EH (cell line): ENCODE data around the gene SLC17A8.
"Not testable (repeated sequence)": the region's sequence is repeated elsewhere in the genome, so short reads cannot be mapped to it uniquely, and the experiment has no call there.

ENCODE experiments used
- DNase-seq: peaks from one replicate; pipeline ENCODE4 v3.0.0-alpha.2; 2015; ENCODE audit warnings: low read depth

SLC17A8 gene

DNA sequence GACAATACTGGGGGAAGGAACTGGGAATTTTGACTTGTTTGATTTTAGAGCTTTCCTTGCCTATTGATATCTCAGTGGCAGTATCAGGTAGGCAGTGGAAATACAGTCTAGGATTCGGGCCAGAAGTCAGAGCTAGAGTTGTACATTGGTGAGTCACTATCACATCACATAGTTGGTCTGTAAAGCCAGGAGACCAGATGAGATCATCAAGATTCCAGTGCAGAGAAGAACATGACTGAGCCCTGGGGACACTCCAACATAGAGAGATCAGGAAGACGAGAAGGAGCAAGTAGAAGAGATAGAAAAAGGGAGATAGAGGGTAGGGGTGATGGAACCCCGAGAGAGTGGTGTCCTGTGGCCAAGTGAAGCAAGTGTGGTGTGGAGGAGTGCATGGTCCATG is 70.2 kb downstream of the SLC17A8 start:
- peak; percentile 76 for DNase-seq

DNA sequence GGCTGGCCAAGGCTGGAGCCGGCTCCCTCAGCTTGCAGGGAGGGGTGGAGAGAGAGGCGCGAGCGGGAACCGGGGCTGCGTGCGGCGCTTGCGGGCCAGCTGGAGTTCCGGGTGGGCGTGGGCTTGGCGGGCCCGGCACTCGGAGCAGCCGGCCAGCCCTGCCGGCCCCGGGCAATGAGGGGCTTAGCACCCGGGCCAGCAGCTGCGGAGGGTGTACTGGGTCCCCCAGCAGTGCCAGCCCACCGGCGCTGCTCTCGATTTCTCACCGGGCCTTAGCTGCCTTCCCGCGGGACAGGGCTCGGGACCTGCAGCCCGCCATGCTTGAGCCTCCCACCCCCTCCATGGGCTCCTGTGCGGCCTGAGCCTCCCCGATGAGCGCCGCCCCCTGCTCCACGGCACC is 73.4 kb downstream of the SLC17A8 start:
- DNase-seq: not testable (repeated sequence)

DNA sequence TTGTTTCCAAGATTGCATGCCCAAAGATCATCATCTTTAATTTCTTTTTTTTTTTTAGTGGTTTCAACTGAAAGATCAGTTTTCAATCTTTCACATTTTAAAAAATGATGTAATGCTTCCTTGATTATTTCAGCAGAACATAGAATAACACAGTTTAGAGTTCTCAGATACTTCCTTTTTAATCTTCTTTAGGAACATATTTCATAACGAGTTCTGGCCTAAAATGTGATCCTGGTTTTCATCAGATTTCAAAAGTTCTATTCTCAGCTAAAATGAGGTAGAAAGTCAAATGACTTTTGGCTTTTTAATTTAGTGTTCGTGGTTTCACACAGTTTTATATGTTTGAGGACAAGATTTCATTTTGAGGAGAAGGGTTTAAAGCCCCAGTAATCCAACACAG is 76.8 kb downstream of the SLC17A8 start:
- no peak for DNase-seq

DNA sequence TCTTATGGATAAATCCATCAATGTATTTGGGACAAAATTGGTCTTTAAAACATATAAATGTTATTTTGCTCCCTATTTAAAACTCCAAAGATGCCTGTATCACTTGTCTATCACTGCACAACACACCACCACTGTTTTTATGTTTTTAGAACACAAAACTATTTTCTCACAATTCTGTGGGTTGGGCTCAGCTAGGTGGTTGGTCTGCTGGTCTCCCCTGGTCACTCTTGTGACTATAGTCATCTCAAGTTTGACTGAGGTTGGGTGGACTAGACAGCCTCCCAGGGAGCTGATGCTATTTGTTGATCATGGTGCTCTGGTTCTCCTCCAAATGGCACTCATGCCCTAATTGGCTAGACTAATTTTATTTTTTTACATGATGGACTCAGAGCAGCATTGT is 77.3 kb downstream of the SLC17A8 start:
- no peak for DNase-seq

DNA sequence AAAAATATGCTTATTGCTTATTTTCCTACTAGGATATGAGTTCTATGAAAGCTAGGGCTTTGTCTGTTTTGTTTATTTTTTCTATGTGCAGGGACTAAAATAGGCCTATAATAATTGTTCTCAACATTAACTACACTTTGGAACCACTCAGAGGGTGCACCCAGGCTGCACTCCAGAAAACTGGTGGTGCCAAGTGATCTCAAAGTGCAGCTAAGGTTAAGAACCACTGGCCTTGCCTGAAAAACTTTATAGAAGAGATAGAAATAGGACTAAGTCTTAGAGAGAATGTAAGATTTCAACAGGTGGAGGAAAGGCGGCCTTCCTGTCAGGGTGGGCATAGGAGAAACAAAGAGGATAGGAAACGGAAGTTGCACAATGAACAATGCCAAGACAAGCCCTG is 79.1 kb downstream of the SLC17A8 start:
- DNase-seq: no peak

DNA sequence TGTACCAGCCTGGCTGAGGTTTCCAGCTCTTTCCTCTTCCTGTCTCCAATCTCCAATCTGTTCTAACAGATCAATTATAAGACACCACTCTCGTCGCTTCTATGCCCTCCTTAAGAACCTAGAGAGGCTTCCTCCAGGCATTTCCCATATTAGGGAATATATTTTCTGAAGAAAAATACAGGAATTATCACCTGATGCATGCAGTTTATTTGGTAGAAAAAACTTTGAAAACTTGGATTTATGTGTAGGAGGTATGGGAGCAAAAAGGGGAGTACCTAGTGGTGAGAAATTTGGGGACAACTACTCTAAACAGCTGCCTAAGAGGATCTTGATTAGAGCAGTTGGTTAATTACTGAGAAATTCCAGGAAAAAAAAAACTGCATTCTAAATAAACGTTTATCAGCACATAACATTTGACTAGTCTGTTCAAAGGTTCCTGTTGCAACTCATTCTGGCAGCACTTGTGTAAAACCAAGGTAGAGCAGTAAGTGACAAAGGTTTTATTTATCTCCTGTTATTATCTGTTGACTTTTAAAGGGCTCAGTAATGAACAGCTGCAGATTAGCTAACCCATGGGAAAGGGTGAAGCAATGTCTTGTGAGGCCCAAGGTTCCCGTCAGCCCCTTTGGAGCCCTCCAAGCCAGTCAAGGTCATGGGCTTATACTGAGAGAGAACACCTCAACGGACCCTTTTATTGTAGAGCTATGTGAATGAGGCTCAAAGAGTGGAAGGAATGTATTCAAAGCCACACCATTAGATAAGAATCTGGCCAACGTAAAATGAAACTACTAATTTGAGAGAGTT is 80.4 kb downstream of the SLC17A8 start:
- DNase-seq: no peak

DNA sequence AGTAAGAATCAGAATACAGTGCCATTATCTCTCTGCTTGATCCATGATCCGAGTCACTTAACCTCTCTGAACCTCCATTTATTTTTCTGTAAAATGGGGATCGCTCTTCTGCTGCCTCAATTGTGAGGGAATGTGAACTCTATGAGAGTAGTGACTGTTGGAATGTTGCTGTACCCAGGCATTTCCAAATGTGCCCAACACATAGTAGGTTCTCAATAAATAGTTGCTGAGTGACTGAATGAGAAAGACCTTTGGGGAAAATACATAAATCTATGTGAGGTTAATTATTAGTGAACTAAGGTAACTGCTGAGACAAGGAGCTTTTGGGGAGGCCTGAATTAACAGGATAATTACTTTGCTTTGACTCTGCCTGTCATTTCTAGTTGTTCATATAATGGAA is 82.9 kb downstream of the SLC17A8 start:
- DNase-seq: no peak

DNA sequence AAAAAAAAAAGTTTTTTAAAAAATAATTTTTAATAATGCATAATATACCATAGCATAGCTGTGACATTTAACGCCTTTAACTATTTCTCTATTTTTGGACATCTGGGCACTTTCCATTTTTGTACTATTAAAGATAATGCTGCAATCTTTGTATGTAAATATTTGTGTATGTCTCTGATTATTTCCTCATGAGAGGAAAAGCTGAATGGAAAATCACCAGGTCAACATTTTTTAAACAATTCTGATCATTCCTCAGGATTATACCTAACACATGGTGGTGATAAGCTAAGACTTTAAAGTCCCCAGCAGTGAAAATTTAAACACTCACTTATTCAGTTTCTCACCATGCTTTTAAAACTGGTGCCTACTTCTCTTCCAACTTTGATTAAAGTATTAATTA is 85.5 kb downstream of the SLC17A8 start:
- no peak for DNase-seq

DNA sequence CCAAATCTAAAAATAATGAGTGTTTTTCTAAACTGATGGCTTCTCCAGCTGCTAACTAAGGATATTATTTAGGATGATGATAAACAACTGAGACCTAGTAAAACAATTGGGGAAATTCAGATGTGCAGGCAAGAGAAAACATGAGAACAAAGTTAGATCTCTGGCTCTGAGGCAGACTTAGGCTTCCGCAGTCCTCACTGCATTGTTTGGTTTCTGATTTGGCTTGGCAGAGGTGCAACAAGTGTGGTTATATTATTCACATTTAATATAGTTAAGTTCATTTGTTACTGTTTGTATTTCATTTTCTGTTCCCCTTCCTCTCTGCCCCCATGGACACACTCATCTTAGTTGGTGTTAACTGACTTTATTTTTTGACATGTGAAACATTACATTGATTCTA is 86.6 kb downstream of the SLC17A8 start:
- DNase-seq: no peak

DNA sequence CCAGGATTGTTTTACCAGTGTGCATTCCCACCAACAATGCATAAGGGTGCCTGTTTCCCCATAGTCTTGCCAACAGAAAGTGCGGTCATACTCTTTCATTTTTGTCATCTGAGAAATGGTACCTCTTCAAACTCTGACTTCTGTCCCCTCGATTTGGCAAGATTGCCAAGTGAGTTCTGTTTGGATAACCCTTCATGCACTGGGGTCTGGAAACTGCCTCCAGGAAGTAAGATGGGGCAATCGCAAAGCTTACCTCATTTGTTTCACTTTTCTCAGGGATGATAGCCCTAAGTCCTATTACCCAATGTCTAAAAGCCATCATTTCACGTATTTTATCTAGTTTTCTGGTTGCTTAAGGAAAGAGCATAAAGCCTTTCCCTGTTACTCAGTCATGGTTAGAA is 88.2 kb downstream of the SLC17A8 start:
- DNase-seq: no peak

DNA sequence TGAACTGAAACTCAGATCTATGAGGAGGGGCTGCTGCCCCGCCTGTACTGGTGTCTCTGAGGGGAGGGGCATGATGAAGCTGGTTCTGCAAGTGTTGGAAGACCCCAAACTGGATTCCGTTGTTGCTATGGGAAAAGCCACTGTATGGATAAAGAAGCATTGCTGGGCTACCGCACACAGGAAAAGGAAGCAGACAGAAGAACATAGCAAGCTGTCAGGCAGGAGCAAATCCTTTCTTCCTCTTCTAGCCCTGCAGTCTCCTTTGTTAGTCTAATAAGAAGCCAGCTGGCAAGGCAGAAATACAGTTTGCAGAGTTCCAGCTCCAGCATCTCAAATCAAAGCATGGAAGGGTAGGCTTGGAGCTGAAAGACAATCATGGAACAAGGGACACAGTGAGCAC is 90.5 kb downstream of the SLC17A8 start:
- DNase-seq: no peak

DNA sequence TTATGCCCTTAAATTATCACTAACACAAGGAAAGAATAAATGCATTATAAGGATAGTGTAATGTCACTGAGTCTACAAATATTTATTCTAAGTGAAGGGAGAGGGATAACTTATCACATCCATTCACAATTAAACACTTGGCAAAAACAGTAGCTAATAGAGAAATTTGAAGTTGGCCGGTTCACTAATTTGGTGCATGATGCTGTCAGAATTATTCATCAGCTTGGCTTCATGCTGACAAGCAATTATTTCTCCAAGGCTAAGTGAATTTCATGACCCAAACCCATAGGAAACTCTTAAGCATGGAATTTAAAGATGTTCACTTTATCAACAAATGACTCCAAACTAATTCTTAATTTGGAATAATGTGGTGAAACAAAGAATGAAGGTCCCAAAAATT is 91.8 kb downstream of the SLC17A8 start:
- no peak for DNase-seq

DNA sequence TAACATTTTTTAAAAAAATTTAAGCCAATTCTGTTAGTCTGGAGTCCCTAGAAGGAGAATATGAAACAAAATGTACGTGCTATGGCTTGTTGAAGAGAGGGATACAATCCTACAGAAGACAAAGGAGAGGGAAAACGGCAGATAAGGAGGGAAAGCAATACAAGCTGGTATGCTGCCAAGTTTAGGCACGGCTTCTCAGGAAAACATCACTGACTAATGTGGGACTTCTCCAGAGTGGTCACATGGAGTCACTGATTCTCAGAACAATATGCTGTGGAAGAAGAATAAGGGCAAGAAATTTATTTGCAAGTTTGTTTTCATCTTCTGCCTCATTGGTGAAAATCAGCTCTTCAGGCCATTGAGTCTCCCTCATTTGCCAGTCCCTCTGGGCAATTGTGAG is 93.9 kb downstream of the SLC17A8 start:
- DNase-seq: peak; percentile 5

DNA sequence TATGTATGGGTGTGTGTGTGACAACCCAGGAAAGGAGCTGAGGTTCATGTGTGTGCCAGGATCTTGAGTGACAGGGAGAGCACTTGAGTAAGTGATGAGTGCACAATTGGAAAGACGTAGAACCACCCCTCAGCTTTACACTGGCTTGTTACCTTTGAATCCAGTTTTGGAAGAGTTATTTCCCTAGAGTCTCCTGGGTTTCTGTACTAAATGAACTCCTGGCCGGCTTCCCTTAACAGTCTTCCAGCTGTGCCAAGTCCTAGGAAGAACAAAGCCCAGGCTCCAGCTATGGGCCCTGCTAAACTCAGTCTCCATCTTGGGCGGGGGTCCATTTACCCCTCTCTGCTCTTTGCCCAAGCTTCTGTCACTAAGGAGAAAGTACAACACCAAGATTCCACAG is 97.1 kb downstream of the SLC17A8 start:
- no peak for DNase-seq

DNA sequence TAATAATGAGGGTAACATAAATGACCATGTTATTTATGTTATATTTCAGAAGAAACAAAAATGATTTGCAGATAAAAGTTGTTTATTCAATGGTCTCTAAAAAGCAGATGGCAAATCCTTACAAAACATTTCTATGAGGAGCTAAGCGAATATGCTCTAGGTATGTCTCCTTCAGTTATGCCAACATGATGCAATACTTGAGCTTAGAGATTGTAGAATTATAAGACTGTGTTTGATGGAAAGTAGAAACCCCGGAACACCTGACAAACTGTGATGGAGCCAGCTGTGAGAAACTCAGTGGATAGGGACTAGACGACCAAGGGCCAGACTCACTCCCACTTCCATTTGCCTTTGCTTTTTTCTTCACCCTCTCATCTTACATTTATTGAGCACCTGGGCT is 99.0 kb downstream of the SLC17A8 start:
- DNase-seq: no peak

DNA sequence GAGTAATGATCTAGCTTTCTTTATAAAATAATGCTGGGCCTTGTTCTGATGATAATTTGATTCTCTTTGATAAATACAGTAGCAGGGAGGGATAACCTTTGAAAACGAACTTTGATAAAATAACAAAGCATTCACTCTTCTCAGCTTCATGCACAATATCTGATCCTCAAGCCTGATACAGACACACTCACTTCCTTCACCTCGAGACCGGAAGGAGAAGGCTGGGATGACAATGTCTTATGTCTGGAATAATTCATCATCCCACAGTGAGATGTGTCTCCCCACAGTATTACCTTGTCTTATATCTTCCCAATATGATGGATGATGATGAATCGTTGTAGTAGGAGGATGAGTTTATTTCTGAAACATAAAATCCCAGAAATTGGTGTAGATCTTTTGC is 101.3 kb downstream of the SLC17A8 start:
- no peak for DNase-seq

DNA sequence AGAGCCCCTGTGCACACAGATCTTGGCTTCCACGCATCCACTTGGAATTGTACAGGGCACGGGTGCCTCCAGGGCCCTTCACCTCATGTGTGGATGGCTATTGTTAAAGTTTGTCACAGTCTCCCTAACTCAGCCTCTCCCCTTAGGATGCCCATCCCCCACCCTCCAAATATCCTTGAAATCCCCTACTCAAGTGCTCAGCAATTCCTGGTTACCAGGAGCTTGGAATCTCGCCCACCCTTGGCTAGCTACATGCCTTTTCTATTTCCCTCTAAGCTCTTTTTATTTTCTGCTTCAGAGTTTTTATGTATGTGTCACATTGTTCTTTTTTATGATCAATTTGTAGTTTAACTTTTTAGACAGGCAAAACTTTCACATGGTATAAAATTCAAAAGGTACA is 103.8 kb downstream of the SLC17A8 start:
- no peak for DNase-seq

DNA sequence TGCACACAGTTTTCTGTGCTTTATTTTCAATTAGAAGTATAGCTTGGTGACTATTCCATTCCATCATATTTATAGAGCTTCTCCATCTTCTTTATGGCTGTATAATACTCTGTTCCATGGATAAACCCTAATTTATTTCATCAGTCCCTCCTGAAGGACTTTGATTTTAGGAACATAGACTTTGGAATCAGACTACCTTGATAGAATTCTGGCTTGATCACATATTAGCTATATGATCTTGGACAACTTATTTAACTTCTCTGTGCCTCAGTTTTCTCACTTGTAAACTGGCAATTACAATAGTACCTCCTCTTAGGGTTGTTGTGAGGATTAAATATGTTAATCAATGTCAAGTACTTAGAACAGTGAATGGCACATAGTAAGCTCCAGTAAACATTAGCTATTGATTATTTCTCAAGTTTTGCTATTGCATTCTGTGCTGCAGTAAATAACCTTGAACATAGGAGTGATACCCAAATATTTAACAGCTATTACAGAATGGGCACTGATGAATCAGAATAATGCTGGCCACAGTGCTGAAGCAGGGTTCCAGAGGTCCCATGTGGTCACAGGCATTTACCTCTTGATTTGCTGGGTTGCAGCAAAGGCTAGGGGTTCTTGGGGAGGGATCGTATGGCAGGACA is 104.6 kb downstream of the SLC17A8 start:
- DNase-seq: no peak

DNA sequence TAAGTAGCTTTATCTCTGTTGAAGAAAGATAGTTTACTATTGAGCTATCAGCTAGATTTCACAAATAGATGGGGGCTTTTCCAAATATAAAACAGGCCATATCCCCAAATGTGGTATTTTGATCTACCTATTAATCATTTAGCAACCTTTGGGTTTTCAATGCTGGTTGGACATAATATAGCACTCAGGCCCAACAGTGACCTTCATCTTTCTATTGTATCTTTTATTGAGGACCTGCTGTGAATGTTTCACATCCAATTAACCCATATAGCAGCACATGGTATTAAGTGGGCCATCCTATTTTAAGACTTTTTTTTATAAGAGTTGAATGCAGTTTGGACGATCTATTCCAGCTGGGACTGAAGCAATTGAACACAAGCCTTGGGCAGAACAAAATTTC is 106.8 kb downstream of the SLC17A8 start:
- DNase-seq: no peak

DNA sequence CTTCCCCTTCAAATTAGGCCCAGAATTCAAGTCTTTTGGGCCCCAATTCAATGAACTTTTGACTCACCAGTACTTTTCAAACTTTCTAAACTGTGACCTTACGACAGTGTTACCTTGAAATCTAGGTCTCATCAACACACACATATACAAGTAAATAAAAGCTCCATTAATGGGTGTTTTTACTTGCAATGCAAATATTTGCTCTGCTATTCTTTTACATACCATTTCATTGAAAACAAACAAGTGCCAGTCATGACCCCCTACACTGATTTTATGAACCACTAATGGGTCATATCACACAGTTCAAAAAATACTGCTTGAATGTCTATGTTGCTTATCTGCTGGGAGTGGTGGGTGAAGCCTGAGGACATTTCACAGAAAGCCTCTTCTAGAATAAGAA is 107.7 kb downstream of the SLC17A8 start:
- DNase-seq: no peak

DNA sequence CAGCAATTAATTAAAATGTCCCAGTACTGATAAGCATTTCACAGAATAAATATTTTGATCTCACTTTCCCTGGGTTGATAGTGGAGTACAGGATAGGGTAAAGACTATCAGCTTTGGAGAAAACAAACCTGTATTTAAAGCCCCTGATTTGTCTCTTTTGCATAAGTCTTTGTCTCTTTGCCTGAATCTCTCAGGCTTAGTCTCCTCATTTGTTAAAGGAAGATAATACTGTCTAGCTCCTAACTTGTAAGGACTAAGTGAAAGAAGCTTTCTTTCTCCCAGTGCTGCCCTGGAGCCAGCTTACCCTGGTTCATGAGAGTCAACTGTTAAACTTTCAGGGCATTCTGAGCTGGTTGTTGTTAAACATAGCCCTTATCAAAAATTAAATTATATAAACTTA is 111.3 kb downstream of the SLC17A8 start:
- no peak for DNase-seq
